K562 (cell line): Measurements from ENCODE around the gene RTP3. TPM values are rescaled to one million over a fixed set of nuclear protein-coding genes. Genes with fewer than 3 reads are reported as not detected.

Experiments used
- ARID3B ChIP-seq: fragments of 250-450 bp; sonication (Bioruptor Pico); IDR thresholded peaks from 2 replicates; pipeline ENCODE4 v1.4.0; 2020; ENCODE audit warnings: borderline replicate concordance
- CHAMP1 ChIP-seq: fragments of 450-650 bp; IDR thresholded peaks from 2 replicates; pipeline ENCODE4 v1.6.1; 2016; ENCODE audit warnings: mild to moderate bottlenecking
- CLOCK ChIP-seq: fragments of 250-450 bp; sonication (Bioruptor Pico); IDR thresholded peaks from 2 replicates; pipeline ENCODE4 v1.4.0; 2020; ENCODE audit warnings: mild to moderate bottlenecking, moderate library complexity, borderline replicate concordance
- CXXC5 ChIP-seq: fragments of 250-450 bp; sonication (Bioruptor Pico); IDR thresholded peaks from 2 replicates; pipeline ENCODE4 v1.8.0; 2022; ENCODE audit warnings: inconsistent platforms, mild to moderate bottlenecking, moderate library complexity
- DPF2 ChIP-seq: fragments of 450-650 bp; IDR thresholded peaks from 2 replicates; pipeline ENCODE4 v1.6.1; 2016
- MAZ ChIP-seq, 2 experiments: fragments of 450-650 bp in 1 of 2; sonication (generic) in 1 of 2; formaldehyde crosslinking; IDR thresholded peaks in 1 of 2; conservative IDR thresholded peaks in 1 of 2; 2 replicates each; pipeline versions ENCODE4 v1.4.0 to v1.5.0; 2020; ENCODE audit warnings: mild to moderate bottlenecking in 1 of 2, missing genetic modification reagents in 1 of 2
- NCOA6 ChIP-seq: fragments of 450-650 bp; IDR thresholded peaks from 2 replicates; pipeline ENCODE4 v1.6.1; 2017; ENCODE audit warnings: mild to moderate bottlenecking
- NEUROD1 ChIP-seq: fragments of 150-350 bp; IDR thresholded peaks from 2 replicates; pipeline ENCODE4 v1.6.1; 2014; ENCODE audit warnings: borderline replicate concordance, low read length, low read depth; ENCODE audit not compliant: partially characterized antibody
- NR2C1 ChIP-seq, 2 experiments: fragments of 450-650 bp; IDR thresholded peaks; 2 replicates each; pipeline ENCODE4 v1.6.1; 2017; ENCODE audit warnings: mild to moderate bottlenecking in 2 of 2, antibody characterized with exemption in 1 of 2, inconsistent platforms in 1 of 2, missing compliant biosample characterization in 1 of 2, missing genetic modification characterization in 1 of 2
- RAD51 ChIP-seq: fragments of 450-650 bp; IDR thresholded peaks from 2 replicates; pipeline ENCODE4 v1.7.1; 2016; ENCODE audit warnings: low read depth, mild to moderate bottlenecking, borderline replicate concordance
- RNF219 ChIP-seq: fragments of 250-450 bp; sonication (Bioruptor Pico); IDR thresholded peaks from 2 replicates; pipeline ENCODE4 v1.5.0; 2022; ENCODE audit warnings: mild to moderate bottlenecking
- SRSF1 ChIP-seq: fragments of 200-400 bp; formaldehyde crosslinking; IDR thresholded peaks from 2 replicates; pipeline ENCODE4 v1.6.1; 2017; ENCODE audit warnings: mild to moderate bottlenecking, low read depth, low read length, moderate library complexity
- TBP ChIP-seq: optimal IDR thresholded peaks from 2 replicates; pipeline ENCODE3; 2011; ENCODE audit warnings: low read depth, low read length, improper control_type of control experiment
- TCFL5 ChIP-seq: fragments of 250-450 bp; sonication (Bioruptor Pico); conservative IDR thresholded peaks from 2 replicates; pipeline ENCODE4 v1.6.1; 2021; ENCODE audit warnings: mild to moderate bottlenecking, moderate library complexity, matching md5 sums
- USF1 ChIP-seq: sonication (generic); formaldehyde crosslinking; IDR thresholded peaks from 2 replicates; pipeline ENCODE4 v1.9.0; 2022; ENCODE audit warnings: mild to moderate bottlenecking, missing genetic modification reagents
- ZEB2 ChIP-seq: fragments of 450-650 bp; IDR thresholded peaks from 2 replicates; pipeline ENCODE4 v1.6.1; 2016
- ZNF354B ChIP-seq: fragments of 250-450 bp; sonication (Bioruptor Pico); IDR thresholded peaks from 2 replicates; pipeline ENCODE4 v1.4.0; 2020
- ZNF436 ChIP-seq: fragments of 250-450, 450-650 bp; sonication (Bioruptor Pico); formaldehyde crosslinking; IDR thresholded peaks from 2 replicates; pipeline ENCODE4 v1.7.0; 2020; ENCODE audit warnings: mild to moderate bottlenecking
- ZNF75A ChIP-seq: fragments of 450-650 bp; formaldehyde crosslinking; IDR thresholded peaks from 2 replicates; pipeline ENCODE4 v1.4.0; 2020; ENCODE audit warnings: mild to moderate bottlenecking
- polyA plus RNA-seq, 8 experiments: library from polyadenylated mRNA; depleted of rRNA in 4 of 8; stranded (reverse) in 5 of 8; unstranded in 3 of 8; fragments of >200 nt; fragmentation: Nextera tagmentation in 2 of 8; fragmentation: Illumina TruSeq in 1 of 8; extraction: Ambion mirVana in 2 of 8; extraction: Trizol in 1 of 8; gene quantifications; 2 replicates each; pipeline versions ENCODE4 v1.2.1 to v1.2.3, GENCODE V29; 2011 to 2014; ENCODE audit warnings: inconsistent platforms in 1 of 8, missing spikeins in 1 of 8
- total RNA-seq, 7 experiments: library from RNA; depleted of rRNA in 6 of 7; stranded (reverse); fragments of >200 nt in 6 of 7; fragmentation: Illumina TruSeq in 2 of 7; extraction: Trizol in 2 of 7; gene quantifications; 2 replicates each; pipeline versions ENCODE4 v1.2.1 to v1.2.3, GENCODE V29; 2011 to 2021; ENCODE audit warnings: low replicate concordance in 1 of 7

The RTP3 gene
- total and polyA plus RNA-seq, 9 of the 15 experiments (the other 6 are each of a cell fraction or from before 2014, with no cell fraction given): not detected

GRCh38 chr3:46549408-46549904, 51.7 kb downstream of the RTP3 start (continued):
- TF ChIP-seq NR2C1 (IDR thresholded peaks at IDR 0.05): peak; percentile 29; the same call in 1 of the 2 replicates
- peak; percentile 34; the same call in 1 of the 2 replicates for TF ChIP-seq NR2C1 (tag; IDR thresholded peaks at IDR 0.05)
- no peak for TF ChIP-seq ZNF436 (CRISPR knock-in tag)
- peak; percentile 98 for TF ChIP-seq ZEB2
- no peak for TF ChIP-seq USF1 (CRISPR knock-in tag)
- peak in 1 of 2 experiments; percentile 82; a peak in 3 of 4 replicates for TF ChIP-seq MAZ (CRISPR knock-in tag; conservative IDR thresholded peaks at IDR 0.05 in 1 of 2, IDR thresholded peaks at IDR 0.05 in 1 of 2)
- TF ChIP-seq ZNF75A (CRISPR knock-in tag): no peak
- no peak for TF ChIP-seq SRSF1
- TF ChIP-seq DPF2: peak; percentile 98
- TF ChIP-seq ZNF354B (CRISPR knock-in tag): no peak
- no peak for TF ChIP-seq ARID3B
- peak; percentile 88 for TF ChIP-seq CHAMP1
- TF ChIP-seq NCOA6: no peak
- no peak; the same call in none of the 2 replicates for TF ChIP-seq CXXC5
- no peak for TF ChIP-seq CLOCK
- no peak for TF ChIP-seq RNF219 (CRISPR knock-in tag)
- peak; percentile 12 for TF ChIP-seq TBP
- peak; percentile 41 for TF ChIP-seq NEUROD1
- no peak for TF ChIP-seq TCFL5 (CRISPR knock-in tag)
- TF ChIP-seq RAD51: 0 out of 2 replicates have a peak, but pooled peaks have one; percentile 24
